GM21619 (cell line): ENCODE results near the gene ARHGEF28.

ENCODE experiments used
- ATAC-seq: cut with Tn5 transposase; IDR thresholded peaks from one replicate; pipeline ENCODE4 v1.9.1; 2021; ENCODE audit not compliant: unreplicated experiment

The ARHGEF28 gene

DNA sequence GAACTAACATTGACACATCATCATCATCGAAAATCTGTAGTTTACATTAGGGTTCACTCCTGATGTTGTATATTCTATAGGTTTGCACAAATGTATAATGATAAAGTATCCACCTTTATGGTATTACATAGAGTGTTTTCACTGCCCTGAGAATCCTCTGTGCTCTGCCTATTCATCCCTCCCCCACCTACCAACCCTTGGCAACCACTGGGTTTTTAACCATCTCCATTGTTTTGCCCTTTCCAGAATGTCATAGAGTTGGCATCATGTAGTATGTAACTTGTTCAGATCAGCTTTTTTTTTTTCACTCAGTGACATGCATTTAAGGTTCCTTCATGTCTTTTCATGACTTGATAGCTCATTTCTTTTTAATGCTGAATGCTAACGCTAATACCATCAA is 106.0 kb downstream of the ARHGEF28 start:
- no peak for ATAC-seq

GRCh38 chr5:73733219-73733618 is 107.2 kb downstream of the ARHGEF28 start:
- no peak for ATAC-seq

- ATAC-seq = no peak
Measured at GRCh38 chr5:73735032-73735734, 109.2 kb downstream of the ARHGEF28 start.

DNA sequence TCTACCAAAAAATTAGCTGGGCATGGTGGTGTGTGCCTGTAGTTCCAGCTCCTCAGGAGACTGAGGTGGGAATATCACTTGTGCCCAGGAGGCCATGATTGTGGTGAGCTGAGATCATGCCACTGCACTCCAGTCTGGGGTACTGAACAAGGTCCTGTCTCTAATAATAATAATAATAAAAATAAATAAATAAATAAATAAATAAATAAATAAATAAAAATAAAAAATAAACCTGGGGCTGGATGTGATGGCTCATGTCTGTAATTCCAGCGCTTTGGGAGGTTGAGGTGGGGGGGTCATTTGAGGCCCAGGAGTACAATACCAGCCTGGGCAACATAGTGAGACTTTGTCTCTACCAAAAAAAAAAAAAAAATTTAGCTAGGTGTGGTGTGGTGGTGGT is 113.7 kb downstream of the ARHGEF28 start:
- no peak for ATAC-seq

DNA sequence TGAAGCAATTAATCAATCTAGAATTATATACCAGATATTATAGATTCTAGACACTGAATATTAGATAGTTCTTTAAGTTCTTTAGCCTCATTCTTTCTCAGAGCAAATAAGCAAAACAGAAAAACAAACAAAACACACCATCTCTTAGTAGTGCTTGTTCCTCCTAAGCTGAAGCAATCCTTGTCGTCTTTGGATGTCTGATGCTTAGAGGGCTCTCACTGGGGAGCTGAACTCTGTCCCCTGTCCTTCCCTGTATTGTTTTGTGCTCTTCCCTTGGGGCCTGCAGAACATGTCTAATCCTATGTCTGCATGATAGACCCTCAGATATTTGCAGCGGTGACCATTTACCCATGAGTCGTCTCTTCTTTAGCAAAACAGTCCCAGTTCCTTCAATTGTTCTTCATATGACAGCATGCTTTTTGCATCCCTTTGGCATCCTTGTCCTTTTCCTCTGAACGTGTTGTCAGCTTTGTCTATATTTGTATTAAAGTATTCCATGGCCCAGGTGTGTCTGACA is 114.3 kb downstream of the ARHGEF28 start:
- ATAC-seq = no peak

- ATAC-seq = no peak
Measured at GRCh38 chr5:73743161-73743560, 117.2 kb downstream of the ARHGEF28 start.

GRCh38 chr5:73745836-73746235 is 119.8 kb downstream of the ARHGEF28 start:
- no peak for ATAC-seq

DNA sequence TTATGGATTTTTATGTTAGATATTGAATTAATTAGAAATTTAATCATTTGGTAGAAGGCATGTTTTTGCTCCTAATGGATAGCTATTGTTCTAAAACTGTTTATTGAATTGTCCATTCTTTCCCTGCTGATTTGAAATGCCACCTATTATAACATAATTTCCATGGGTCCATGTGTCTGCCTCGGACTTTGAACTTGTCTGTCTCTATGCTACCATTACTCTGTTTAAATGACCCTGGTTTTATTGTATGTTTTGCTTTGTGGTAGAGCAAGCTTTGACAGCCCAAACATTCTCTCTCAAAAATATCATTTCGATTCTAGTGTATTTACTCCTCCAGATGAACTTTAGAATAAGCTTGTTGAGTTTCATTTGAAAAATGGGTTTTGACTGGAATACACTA is 120.6 kb downstream of the ARHGEF28 start:
- ATAC-seq = no peak

GRCh38 chr5:73747696-73748380 is 121.8 kb downstream of the ARHGEF28 start:
- ATAC-seq = no peak

DNA sequence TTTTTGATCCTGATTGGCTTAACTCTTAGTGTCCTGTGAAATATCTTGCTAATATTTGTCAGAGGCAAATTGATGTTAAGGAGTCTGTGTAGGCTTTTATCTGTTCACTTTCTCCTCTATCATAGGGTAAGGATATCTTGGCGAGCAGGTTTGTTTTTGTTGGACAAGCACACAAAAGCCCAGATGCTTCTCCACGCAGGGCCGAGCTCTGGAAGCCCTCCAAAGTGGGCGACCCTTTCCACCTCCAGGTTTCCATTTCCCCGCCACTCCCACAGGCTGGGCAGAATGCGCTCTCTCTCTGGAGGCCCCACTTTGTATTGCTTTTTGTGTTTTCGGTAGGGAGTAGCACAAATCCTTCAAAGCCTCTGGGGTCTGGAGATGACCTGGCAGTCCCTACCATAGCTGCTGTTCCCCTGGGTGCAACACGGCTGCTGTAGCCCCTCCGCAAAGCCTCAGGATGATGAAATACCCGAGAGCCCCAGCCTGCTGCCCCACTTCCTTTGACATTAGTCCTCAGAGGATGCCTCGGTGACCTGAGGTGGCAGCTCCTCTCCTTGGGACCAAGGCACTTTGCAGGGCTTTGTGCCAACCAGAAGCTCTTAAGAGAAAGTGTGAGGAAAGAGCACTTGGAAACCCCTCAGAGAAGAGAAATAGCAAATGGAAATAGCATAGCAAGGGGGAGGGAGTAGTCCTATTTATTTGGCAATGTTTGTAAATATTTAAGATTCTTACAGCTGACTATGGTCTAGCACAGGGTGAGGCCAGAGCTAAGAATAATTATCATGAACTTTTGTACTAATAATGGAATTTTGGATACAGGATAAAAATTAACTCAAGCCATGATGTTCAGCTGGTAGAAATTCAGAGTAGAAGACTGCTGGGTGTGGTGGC is 122.8 kb downstream of the ARHGEF28 start:
- ATAC-seq = no peak

DNA sequence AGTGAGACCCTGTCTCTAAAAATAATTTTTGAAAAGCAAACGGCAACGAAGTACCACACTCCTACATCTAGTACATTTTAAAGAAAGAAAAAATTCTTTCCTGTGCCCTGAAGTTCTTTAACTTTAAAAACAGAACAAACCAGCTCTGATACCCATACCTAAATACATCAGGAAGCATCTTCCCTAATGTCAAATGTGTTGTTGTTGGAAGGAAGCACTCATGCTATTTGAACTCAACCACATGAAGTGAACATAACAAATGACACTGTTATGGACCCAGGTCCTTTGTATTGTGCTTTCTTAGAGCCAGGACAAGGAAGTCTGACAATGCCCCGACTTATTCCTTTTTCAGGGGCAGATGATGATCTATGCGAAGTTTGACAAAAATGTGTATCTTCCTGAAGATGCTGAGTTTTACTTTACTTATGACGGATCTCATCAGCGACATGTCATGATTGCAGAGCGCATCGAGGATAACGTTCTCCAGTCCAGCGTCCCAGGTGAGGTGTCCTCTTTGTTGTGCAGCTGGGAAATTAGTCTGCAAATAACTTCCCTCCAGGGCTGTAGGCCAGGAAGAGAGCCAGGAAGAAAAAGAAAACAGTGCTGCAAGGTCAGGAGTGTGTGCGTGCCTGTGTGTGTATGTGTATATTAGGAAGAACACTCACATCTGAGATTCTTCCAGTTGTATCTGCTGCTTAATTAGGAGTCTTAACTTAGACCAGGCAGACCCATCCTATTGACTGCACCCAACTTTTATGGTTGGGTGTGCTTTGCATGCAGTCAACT is 123.7 kb downstream of the ARHGEF28 start:
- ATAC-seq = no peak

DNA sequence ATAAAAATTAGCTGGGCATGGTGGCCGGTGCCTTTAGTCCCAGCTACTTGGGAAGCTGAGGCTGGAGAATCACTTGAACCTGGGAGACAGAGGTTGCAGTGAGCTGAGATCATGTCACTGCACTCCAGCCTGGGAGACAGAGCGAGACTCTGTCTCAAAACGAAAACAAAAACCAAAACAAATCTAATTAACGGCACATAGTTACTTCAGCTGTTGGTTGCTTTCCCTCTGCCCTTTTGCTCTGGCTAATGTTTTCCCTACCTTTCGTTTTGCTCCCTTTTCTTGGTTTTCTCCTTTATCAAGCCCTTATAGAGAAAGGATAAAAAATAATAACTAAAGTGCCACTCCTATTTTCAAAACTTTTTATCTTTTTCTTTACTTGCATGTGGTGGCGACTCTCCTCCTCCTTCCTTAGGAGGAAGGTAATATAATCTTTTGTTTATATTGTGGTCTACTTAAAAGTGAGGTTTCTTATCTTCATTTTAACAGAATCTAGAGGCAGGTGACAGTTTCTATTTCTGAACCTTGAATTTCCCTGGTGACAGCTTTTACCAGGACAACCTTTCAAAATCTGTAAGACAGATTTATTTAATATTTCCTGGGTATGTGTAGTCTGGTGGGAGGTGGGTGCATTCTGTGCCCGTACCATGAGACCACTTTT is 125.4 kb downstream of the ARHGEF28 start:
- ATAC-seq = no peak

DNA sequence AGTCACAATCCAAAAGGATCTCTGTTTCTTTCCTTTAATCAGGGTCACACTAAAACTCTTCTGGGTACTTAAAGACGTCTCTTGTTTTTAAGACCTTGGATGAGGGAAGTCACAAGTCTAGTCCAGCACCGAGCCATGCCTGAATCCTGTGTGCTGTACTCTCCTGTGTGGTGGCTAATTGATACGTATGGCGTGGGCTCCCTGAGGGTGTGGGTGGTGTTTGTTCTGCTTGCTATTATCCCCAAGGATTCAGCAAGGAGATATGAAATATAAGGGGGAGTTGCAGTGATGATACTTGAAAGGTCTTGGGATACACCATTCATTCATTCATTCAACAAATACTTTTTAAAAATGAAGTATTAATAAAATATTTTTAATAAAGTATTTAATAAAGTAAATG is 128.3 kb downstream of the ARHGEF28 start:
- ATAC-seq = no peak

DNA sequence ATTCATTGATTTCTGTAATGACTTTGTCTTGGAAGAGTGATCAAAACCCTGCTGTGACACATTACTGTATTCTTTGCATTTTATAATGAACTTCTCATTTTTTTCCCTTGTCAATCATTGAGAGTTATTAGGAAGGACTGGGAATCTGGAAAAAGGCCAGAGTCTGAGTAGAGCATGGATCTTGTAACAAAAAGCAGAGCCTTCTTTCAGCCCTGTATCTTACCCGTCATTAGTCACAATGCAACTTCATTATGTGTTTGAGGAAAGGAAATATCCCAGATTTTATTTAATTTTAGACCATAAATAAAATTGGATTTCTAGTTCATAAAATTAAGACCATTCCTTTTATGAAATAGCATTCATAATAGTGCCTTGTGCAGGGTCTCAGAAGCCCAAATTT is 131.4 kb downstream of the ARHGEF28 start:
- no peak for ATAC-seq

DNA sequence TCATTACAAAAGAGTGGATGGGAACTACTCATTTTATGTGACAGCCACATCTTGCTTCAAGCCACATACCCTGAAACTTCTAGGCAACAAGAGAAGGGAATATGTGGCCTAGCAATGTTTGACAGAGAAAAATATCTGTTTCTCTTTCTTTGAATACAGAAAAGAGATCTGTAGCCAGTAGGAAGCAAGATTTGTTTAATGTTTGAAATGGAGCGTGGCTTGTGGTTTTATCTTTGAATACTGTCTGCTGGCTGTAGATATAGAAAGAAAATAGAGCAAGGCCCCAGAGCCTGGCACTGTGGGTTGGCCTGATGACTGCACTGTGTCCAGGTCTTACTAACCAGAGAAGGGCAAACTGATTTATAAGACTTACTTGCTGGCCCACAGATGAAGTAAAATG is 133.8 kb downstream of the ARHGEF28 start:
- no peak for ATAC-seq

- ATAC-seq = no peak
Measured at GRCh38 chr5:73763300-73764032, 137.5 kb downstream of the ARHGEF28 start.

DNA sequence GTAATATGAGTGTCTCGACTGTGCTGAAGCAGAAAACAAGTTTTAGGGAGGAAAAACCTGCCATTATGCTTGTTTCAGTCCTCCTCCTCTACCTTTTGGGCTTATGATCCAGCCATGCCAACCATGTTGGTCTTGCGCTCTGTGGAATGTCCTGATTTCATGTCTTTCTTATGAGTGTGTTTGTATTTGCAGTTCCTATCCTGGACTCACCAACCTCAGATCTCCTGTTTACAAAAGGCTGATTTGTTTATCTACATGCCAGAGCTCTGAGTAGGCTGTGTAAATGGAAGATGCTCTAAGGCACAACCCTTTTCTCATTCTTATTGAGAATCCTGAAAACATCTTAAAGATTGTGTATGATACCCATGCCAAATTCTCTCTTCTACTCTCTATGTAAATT is 138.6 kb downstream of the ARHGEF28 start:
- ATAC-seq = no peak

GRCh38 chr5:73764996-73765395 is 139.0 kb downstream of the ARHGEF28 start:
- ATAC-seq = no peak

DNA sequence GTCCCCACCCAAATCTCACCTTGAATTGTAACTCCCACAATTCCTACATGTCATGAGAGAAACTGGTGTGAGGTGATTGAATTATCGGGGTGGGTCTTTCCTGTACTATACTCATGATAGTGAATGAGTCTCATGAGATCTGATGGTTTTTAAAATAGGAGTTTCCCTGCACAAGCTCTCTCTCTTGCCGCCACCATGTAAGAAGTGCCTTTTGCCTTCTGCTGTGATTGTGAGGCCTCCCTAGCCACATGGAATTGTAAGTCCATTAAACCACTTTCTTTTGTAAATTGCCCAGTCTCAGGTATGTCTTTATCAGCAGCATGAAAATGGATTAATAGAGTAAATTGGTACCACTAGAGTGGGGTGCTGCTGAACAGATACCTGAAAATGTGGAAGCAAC is 140.9 kb downstream of the ARHGEF28 start:
- ATAC-seq = no peak
